K562 (cell line): ENCODE results near the gene C20orf141. TPM values are rescaled to one million over a fixed set of nuclear protein-coding genes. Genes with fewer than 3 reads are reported as not detected.

ENCODE experiments used
- ATAC-seq: fragments of 200-7000 bp; cut with Tn5 transposase; 3 replicates; pipeline ENCODE4 v1.9.1; 2020; ENCODE audit warnings: moderate library complexity
- BruUV-seq: library from RNA; stranded (reverse); fragments of 400-500 nt; replicated peaks from 2 replicates; lab custom pipeline; 2021; lab: Mats Ljungman, UMichigan
- CTCF ChIA-PET: fragments of 300-600 bp; formaldehyde crosslinking; extraction: SDS; loops from one replicate; lab custom pipeline; 2021; ENCODE audit warnings: low intra/inter-chr PET ratio; lab: Yijun Ruan, JAX
- POLR2A ChIA-PET: fragments of 300-600, 350-650 bp; sonication (Branson Sonifier 250); formaldehyde crosslinking; extraction: SDS; loops from one replicate; lab custom pipeline; 2021; ENCODE audit warnings: antibody characterized with exemption, inconsistent platforms; lab: Yijun Ruan, JAX
- DNase-seq, 4 experiments: peaks; one replicate each; pipeline versions ENCODE4 v3.0.0 to v3.0.0-alpha.2; 2011 to 2018; ENCODE audit warnings: low spot score in 3 of 4, mixed read lengths in 3 of 4; ENCODE audit errors: extremely low read depth in 1 of 4
- FAIRE-seq: peaks from 2 replicates; lab custom pipeline; 2011; peaks lifted over from hg19 to GRCh38; lab: Jason Lieb, UNC
- H2AFZ ChIP-seq: 2 replicates; pipeline ENCODE4 v1.6.0; 2011; ENCODE audit warnings: low read depth, low read length, control low read depth, inconsistent platforms
- H3K27ac ChIP-seq: fragments of 200-600 bp; 3 replicates; pipeline ENCODE4 v1.8.0; 2011; ENCODE audit warnings: low read depth, mild to moderate bottlenecking, control low read depth, inconsistent platforms, low read length, moderate library complexity, mixed read lengths; ENCODE audit errors: extremely low read depth
- H3K27me3 ChIP-seq, 2 experiments: fragments of 300-600 bp in 1 of 2; 2 replicates in 1 of 2; 3 replicates in 1 of 2; pipeline versions ENCODE4 v1.6.0 to v1.8.0; 2011; ENCODE audit warnings: inconsistent platforms in 2 of 2, low read length in 2 of 2, mild to moderate bottlenecking in 1 of 2, mixed read lengths in 1 of 2, moderate library complexity in 1 of 2; ENCODE audit not compliant: control insufficient read depth in 2 of 2, insufficient read depth in 2 of 2
- H3K36me3 ChIP-seq: fragments of 300-600 bp; 3 replicates; pipeline ENCODE4 v1.8.0; 2011; ENCODE audit warnings: mild to moderate bottlenecking, low read length, inconsistent platforms; ENCODE audit not compliant: control insufficient read depth, insufficient read depth
- H3K4me1 ChIP-seq, 2 experiments: fragments of 200-600 bp in 1 of 2; replicated peaks in 1 of 2; 2 replicates in 1 of 2; 3 replicates in 1 of 2; pipeline versions ENCODE4 v1.5.1 to v1.8.0; 2011; ENCODE audit warnings: inconsistent platforms in 2 of 2, low read length in 2 of 2, mild to moderate bottlenecking in 1 of 2, mixed read lengths in 1 of 2, moderate library complexity in 1 of 2; ENCODE audit not compliant: control insufficient read depth in 2 of 2, insufficient read depth in 2 of 2
- H3K4me2 ChIP-seq: 2 replicates; pipeline ENCODE4 v1.6.1; 2011; ENCODE audit warnings: low read length, control low read depth, inconsistent platforms, mixed read lengths; ENCODE audit not compliant: insufficient read depth
- H3K4me3 ChIP-seq: fragments of 200-600 bp; sonication (generic), shearing (Covaris generic); 2 replicates; pipeline ENCODE4 v1.5.1; 2016; ENCODE audit warnings: control low read depth, inconsistent platforms
- H3K79me2 ChIP-seq: fragments of 200-600 bp; 3 replicates; pipeline ENCODE4 v1.8.0; 2011; ENCODE audit warnings: low read length, inconsistent platforms; ENCODE audit not compliant: control insufficient read depth, insufficient read depth
- H3K9ac ChIP-seq, 2 experiments: 2 replicates each; pipeline versions ENCODE4 v1.6.0 to v1.6.1; 2011; ENCODE audit warnings: low read depth in 2 of 2, low read length in 2 of 2, control low read depth in 1 of 2, inconsistent platforms in 1 of 2, mild to moderate bottlenecking in 1 of 2, mixed read lengths in 1 of 2; ENCODE audit not compliant: insufficient read depth in 1 of 2
- H3K9me1 ChIP-seq: one replicate; pipeline ENCODE4 v1.6.0; 2011; ENCODE audit warnings: inconsistent platforms, mild to moderate bottlenecking, low read length, moderate library complexity; ENCODE audit not compliant: control insufficient read depth, insufficient read depth
- H3K9me3 ChIP-seq: replicated peaks from 2 replicates; pipeline ENCODE4 v1.5.1; 2011; ENCODE audit warnings: low read depth, low read length, inconsistent platforms; ENCODE audit not compliant: control insufficient read depth, insufficient read depth
- H4K20me1 ChIP-seq: replicated peaks from 2 replicates; pipeline ENCODE4 v1.6.1; 2011; ENCODE audit warnings: low read length, inconsistent platforms, mixed read lengths; ENCODE audit not compliant: control insufficient read depth, insufficient read depth
- ZBTB33 ChIP-seq: sonication (generic); formaldehyde crosslinking; IDR thresholded peaks from 2 replicates; pipeline ENCODE4 v1.8.1; 2023; ENCODE audit warnings: mild to moderate bottlenecking, missing genetic modification reagents
- ZBTB49 ChIP-seq: sonication (generic); formaldehyde crosslinking; IDR thresholded peaks from 2 replicates; pipeline ENCODE4 v1.8.0; 2022; ENCODE audit warnings: missing genetic modification reagents, mild to moderate bottlenecking, borderline replicate concordance
- WGBS: fragments of 100-300 bp; shearing (Covaris generic); methylation state at CpG from one replicate; pipeline ENCODE4 v1.1.6; 2016; ENCODE audit warnings: low coverage, mixed read lengths; ENCODE audit not compliant: insufficient coverage; ENCODE audit errors: missing lambda C conversion rate; 5-methylcytosine and 5-hydroxymethylcytosine counted together
- in situ Hi-C: fragments of 300-500 bp; cut with MboI; formaldehyde crosslinking; loops from 4 replicates; pipeline ENCODE4 v1.15.0; 2018; ENCODE audit warnings: inconsistent platforms, mixed read lengths
- intact Hi-C: fragments of 100-400 bp; cut with micrococcal nuclease; formaldehyde crosslinking; loops from 2 replicates; pipeline ENCODE4 v1.14.2; 2022
- polyA plus RNA-seq, 8 experiments: library from polyadenylated mRNA; depleted of rRNA in 4 of 8; stranded (reverse) in 5 of 8; unstranded in 3 of 8; fragments of >200 nt; fragmentation: Nextera tagmentation in 2 of 8; fragmentation: Illumina TruSeq in 1 of 8; extraction: Ambion mirVana in 2 of 8; extraction: Trizol in 1 of 8; gene quantifications; 2 replicates each; pipeline versions ENCODE4 v1.2.1 to v1.2.3, GENCODE V29; 2011 to 2014; ENCODE audit warnings: inconsistent platforms in 1 of 8, missing spikeins in 1 of 8
- total RNA-seq, 7 experiments: library from RNA; depleted of rRNA in 6 of 7; stranded (reverse); fragments of >200 nt in 6 of 7; fragmentation: Illumina TruSeq in 2 of 7; extraction: Trizol in 2 of 7; gene quantifications; 2 replicates each; pipeline versions ENCODE4 v1.2.1 to v1.2.3, GENCODE V29; 2011 to 2021; ENCODE audit warnings: low replicate concordance in 1 of 7

Gene C20orf141
- total and polyA plus RNA-seq, 9 of the 15 experiments (the other 6 are each of a cell fraction or from before 2014, with no cell fraction given): not detected

GRCh38 chr20:2820896-2821869, 6.4 kb downstream of the C20orf141 start:
- no peak overlapping the region for H3K4me3 ChIP-seq
- POLR2A ChIA-PET: interaction anchor here (0.6 to 1.6 kb wide), 5 partner anchors 9 to 35 kb away, joined by 3 to 4 read pairs (median 3); partner anchors contain the start of genes PCED1A and VPS16

More at GRCh38 chr20:2820896-2821869, 6.4 kb downstream of the C20orf141 start:
- Histone ChIP-seq H2AFZ (peak overlapping the region; percentile 51; the same call in 1 of the 2 replicates), H3K4me2 (no peak overlapping the region), H3K36me3 (no peaks in the 10 kb centered on the region), H3K9me1 (peaks cover 3% of the 10 kb centered on the region), H3K9ac (no peak overlapping the region), H3K9me3 (no peaks in the 10 kb centered on the region), H4K20me1 (no peaks in the 10 kb centered on the region), H3K79me2 (no peaks in the 10 kb centered on the region), H3K4me1 (peaks cover 14 to 25% of the 10 kb centered on the region in 2 experiments), H3K27me3 (no peaks in the 10 kb centered on the region), H3K27ac (no peak overlapping the region)
- intact Hi-C loops: no loop called here
- no TSS peak for BruUV-seq
- 41% methylated on average over 18 of the region's 68 CpGs for WGBS
- ATAC-seq: peak; percentile 64
- TF ChIP-seq ZBTB49 (CRISPR knock-in tag): no peak
- peak; percentile 63; the same call in 1 of the 2 replicates for TF ChIP-seq ZBTB33 (CRISPR knock-in tag)
- CTCF ChIA-PET: no interaction called here
- peak in 3 of 4 experiments; percentile 13 to 51 (median 48) for DNase-seq
- in situ Hi-C loops: no loop called here
- FAIRE-seq: no peak
